Hypothalamus (tissue), 51 donors: Measurements from ENCODE around the gene MLPH.

Experiments used
- DNase-seq, 51 donors: peaks; one replicate each; lab custom pipeline; 2025; lab: John Stamatoyannopoulos, UW

The MLPH gene

GRCh38 chr2:237515621-237516275, 28.7 kb downstream of the MLPH start:
- no peak for DNase-seq

DNA sequence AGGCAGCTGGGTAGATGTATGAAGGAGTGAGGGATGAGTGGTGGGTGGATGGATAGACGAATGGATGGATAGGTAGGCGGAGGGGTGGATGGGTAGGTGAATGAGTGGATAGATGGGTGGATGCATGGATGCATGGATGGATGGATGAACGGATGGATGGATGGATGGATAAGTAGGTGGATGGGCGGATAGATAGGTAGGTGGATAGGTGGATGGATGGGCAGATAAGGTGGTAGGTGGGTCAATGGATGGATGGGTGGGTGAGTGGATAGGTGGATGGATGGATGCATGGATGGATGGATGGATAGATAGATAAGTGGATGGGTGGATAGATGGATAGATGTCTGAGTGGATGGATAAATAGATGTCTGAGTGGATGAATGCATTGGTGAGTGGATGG, 30.1 kb downstream of the MLPH start:
- DNase-seq: no peak

DNA sequence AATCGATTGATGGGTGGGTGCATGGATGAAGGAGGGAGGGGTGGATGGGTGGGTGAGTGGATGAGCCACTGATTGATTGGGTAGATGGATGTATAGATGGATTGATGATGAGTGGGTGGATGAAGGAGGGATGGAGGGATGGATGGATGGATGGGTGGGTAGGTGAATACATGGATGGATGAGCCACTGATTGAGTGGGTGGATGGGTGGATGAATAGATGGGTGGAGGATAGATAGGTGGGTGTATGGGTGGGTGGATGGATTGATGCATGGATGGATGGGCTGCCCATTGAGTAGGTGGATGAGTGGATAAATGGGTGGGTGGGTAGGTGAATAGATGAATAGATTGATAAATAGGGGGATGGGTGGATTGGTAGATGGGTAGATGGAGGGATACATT, 30.9 kb downstream of the MLPH start:
- no peak for DNase-seq

DNA sequence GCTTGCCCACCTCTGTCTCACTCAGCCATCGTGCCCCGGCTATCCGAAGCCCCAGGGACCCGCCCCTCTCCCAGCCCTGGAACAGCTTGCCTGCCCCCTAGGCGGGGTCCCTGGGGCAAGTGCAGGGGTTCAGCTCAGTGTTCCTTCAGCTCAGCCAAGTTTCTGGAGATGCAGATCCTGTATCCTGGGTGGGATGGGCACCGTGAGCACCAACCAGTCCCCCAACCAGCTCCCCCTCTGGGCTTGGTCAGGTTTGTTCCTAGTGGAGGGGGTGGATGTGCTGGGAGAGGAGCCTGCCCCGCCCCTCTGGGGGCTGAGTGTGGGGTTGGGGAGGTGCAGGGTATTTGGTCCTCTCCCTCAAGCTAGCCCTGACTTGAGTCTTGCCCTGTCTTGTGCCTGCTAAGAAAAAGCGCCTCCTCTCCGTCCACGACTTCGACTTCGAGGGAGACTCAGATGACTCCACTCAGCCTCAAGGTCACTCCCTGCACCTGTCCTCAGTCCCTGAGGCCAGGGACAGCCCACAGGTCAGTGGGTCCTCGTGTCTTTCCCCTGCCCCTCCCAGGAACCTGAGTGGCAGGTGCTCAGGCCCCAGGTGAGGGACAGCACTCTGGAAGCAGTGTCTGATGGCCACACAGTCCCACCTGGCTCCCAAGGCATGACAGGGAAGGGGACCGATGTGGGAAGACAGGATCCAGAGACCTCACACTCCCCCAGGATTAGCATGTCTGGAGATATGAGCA, 32.6 kb downstream of the MLPH start:
- no peak for DNase-seq

DNA sequence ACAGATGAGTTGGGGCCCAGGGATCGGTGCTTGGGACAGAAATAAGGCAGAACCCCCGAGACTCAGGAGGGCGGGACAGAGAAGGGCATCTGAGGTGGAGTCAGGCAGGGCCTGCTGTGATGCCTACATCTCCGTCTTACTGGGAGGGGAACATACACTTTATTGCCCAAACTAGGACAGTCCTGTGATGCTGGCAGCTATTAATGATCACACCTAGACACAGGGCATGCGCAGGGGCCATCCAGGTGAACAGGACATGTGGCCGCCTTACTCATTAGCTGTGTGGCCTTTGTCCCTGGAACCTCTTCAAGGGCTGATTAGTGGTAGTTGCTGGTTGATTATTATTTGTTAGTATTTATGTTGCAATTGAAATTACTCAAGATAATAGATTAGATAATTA, 33.2 kb downstream of the MLPH start:
- no peak for DNase-seq

GRCh38 chr2:237524631-237525030, 37.6 kb downstream of the MLPH start:
- DNase-seq: no peak

- DNase-seq: no peak
Observed at GRCh38 chr2:237525559-237526157, 38.6 kb downstream of the MLPH start.

- no peak for DNase-seq
Observed at GRCh38 chr2:237527233-237527632, 40.2 kb downstream of the MLPH start.

DNA sequence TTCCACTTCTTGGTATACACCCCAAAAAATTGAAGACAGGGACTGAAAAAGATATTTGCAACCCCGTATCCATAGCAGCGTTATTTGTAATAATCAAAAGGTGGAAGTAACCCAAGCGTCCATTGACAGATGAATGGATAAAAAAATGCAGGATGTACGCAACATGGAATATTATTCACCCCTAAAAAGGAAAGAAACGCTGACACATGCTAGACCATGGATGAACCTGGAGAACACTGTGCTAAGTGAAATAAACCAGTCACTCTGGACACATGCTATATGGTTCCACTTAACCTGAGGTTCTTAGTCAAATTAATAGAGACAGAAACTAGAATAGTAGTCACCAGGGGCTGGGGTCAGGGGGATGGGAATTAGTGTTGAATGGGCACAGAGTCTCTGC, 40.7 kb downstream of the MLPH start:
- no peak for DNase-seq

- peak in 5 of 51 donors; percentile 4 to 13 (median 9) for DNase-seq
Observed at GRCh38 chr2:237529452-237530402, 42.7 kb downstream of the MLPH start.

GRCh38 chr2:237530472-237531433, 43.7 kb downstream of the MLPH start:
- DNase-seq: no peak

DNA sequence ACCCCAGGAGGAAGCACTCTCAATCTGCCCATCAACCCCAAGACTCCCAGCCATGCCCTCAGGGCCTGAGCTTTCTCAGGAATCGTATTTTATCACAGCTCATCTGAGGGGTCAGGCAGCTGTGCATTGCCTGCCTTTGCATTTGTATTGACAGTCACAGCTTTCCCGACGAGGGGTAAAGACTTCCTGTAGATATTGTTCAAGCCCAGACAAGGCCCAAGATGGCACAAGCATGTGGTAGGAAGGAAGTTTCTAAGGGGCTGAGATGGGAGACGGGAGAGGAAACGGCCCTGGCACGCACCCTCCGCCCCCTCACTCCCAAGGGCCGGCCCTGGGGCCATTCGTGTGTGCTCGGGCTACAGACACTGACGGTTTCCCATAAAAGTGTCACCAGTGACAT, 45.1 kb downstream of the MLPH start:
- DNase-seq: no peak

GRCh38 chr2:237533668-237534161, 46.7 kb downstream of the MLPH start:
- no peak for DNase-seq

- no peak for DNase-seq
Observed at GRCh38 chr2:237534380-237534779, 47.3 kb downstream of the MLPH start.

DNA sequence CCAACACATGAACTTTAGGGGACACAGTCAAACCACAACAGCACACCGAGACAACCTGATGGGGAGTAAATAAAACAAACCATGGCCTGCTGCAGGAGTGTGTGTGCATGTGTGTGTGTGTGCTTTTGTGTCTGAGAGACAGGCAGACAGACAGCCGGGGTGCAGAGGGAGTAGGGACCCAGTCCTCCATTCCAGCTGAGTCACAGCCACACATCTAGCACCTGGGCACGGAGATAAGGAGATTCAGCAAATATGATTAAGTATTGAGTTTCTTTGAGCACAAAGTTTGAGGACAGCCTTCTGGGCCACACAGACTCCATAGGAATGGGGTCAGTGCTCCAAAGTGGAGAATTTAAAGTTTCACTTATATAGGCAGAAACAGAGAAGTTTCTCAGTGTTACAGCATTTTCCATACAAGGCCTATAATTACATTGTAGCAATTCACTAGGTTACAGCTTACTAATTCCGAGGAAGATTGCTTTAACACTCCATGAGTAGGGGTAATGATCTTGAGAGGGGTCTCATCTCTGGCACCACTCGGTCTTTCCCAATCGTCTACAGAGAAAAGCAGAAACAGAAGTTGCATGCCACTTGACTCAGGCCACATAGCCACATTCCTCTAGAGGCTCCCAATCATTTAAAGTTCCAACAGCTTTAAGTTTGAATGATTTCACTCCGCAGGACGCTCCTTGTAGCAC, 48.5 kb downstream of the MLPH start:
- no peak for DNase-seq

- DNase-seq: no peak
Observed at GRCh38 chr2:237536083-237536415, 49.0 kb downstream of the MLPH start.

- no peak for DNase-seq
Observed at GRCh38 chr2:237536617-237537016, 49.6 kb downstream of the MLPH start.

- no peak for DNase-seq
Observed at GRCh38 chr2:237538001-237538720, 51.1 kb downstream of the MLPH start.
